GM21367 (cell line): Measurements from ENCODE around the gene TRIM71.
"Not testable (repeated sequence)": the region's sequence is repeated elsewhere in the genome, so short reads cannot be mapped to it uniquely, and the experiment has no call there.

ENCODE experiments used
- ATAC-seq: cut with Tn5 transposase; IDR thresholded peaks from one replicate; pipeline ENCODE4 v1.9.1; 2021; ENCODE audit not compliant: unreplicated experiment

Gene TRIM71

GRCh38 chr3:32819551-32820348 is 2.0 kb downstream of the TRIM71 start:
- no peak for ATAC-seq

- no peak for ATAC-seq
Measured at GRCh38 chr3:32820430-32820829, 2.6 kb downstream of the TRIM71 start.

GRCh38 chr3:32820971-32821685 is 3.3 kb downstream of the TRIM71 start:
- ATAC-seq: no peak

GRCh38 chr3:32821686-32822296 is 4.0 kb downstream of the TRIM71 start:
- ATAC-seq: no peak

GRCh38 chr3:32822609-32823498 is 5.1 kb downstream of the TRIM71 start:
- ATAC-seq: no peak

- not testable (repeated sequence) for ATAC-seq
Measured at GRCh38 chr3:32823641-32824184, 5.9 kb downstream of the TRIM71 start.

GRCh38 chr3:32825601-32826375 is 8.0 kb downstream of the TRIM71 start:
- ATAC-seq: no peak

- ATAC-seq: no peak
Measured at GRCh38 chr3:32831062-32831461, 13.3 kb downstream of the TRIM71 start.

- ATAC-seq: no peak
Measured at GRCh38 chr3:32831791-32832190, 14.0 kb downstream of the TRIM71 start.

GRCh38 chr3:32832193-32832592 is 14.4 kb downstream of the TRIM71 start:
- ATAC-seq: no peak

- no peak for ATAC-seq
Measured at GRCh38 chr3:32835049-32835371, 17.2 kb downstream of the TRIM71 start.

- no peak for ATAC-seq
Measured at GRCh38 chr3:32835961-32836360, 18.2 kb downstream of the TRIM71 start.

GRCh38 chr3:32836601-32837000 is 18.8 kb downstream of the TRIM71 start:
- ATAC-seq: no peak

- no peak for ATAC-seq
Measured at GRCh38 chr3:32837366-32837765, 19.6 kb downstream of the TRIM71 start.

GRCh38 chr3:32837789-32838188 is 20.0 kb downstream of the TRIM71 start:
- ATAC-seq: no peak

- no peak for ATAC-seq
Measured at GRCh38 chr3:32839714-32840085, 21.9 kb downstream of the TRIM71 start.

GRCh38 chr3:32840086-32840841 is 22.5 kb downstream of the TRIM71 start:
- no peak for ATAC-seq

- ATAC-seq: no peak
Measured at GRCh38 chr3:32841341-32841740, 23.5 kb downstream of the TRIM71 start.

- ATAC-seq: no peak
Measured at GRCh38 chr3:32841867-32842470, 24.2 kb downstream of the TRIM71 start.
